BJ (cell line): ENCODE results near the gene POU2F3. TPM values are rescaled to one million over a fixed set of nuclear protein-coding genes. Genes with fewer than 3 reads are reported as not detected.
A peak's percentile ranks its signal among the peaks of the same experiment; 100 is the strongest.

Source experiments
- CTCF ChIA-PET: fragments of 350-600 bp; formaldehyde crosslinking; extraction: SDS; loops from one replicate; lab custom pipeline; 2021; ENCODE audit warnings: antibody characterized with exemption, inconsistent platforms; lab: Yijun Ruan, JAX
- POLR2A ChIA-PET: fragments of 300-600 bp; sonication (Branson Sonifier 250); formaldehyde crosslinking; extraction: SDS; loops from one replicate; lab custom pipeline; 2021; ENCODE audit warnings: antibody characterized with exemption; lab: Charles Lee
- DNase-seq: peaks from one replicate; pipeline ENCODE4 v3.0.0-alpha.2; 2011; ENCODE audit warnings: low read depth
- H3K27me3 ChIP-seq: 2 replicates; pipeline ENCODE4 v1.6.0; 2011; ENCODE audit warnings: low read length; ENCODE audit not compliant: control insufficient read depth, insufficient read depth
- H3K36me3 ChIP-seq: 2 replicates; pipeline ENCODE4 v1.5.1; 2011; ENCODE audit warnings: low read length; ENCODE audit not compliant: control insufficient read depth, insufficient read depth
- H3K4me3 ChIP-seq: 2 replicates; pipeline ENCODE4 v1.5.1; 2011; ENCODE audit warnings: low read depth, mild to moderate bottlenecking, control low read depth, low read length
- polyA plus RNA-seq: library from polyadenylated mRNA; depleted of rRNA; stranded (reverse); fragments of >200 nt; gene quantifications from 2 replicates; pipeline ENCODE4 v1.2.3, GENCODE V29; 2011
- TF ChIP-seq, protein P1 (sequence below): IDR thresholded peaks from 2 replicates; pipeline ENCODE4 v1.5.1; 2011; ENCODE audit warnings: low read depth, mild to moderate bottlenecking, control low read depth, inconsistent platforms, low read length, moderate library complexity; ENCODE audit not compliant: insufficient read depth

The POU2F3 gene
- polyA plus RNA-seq, 1 experiment = 0.06 TPM

DNA sequence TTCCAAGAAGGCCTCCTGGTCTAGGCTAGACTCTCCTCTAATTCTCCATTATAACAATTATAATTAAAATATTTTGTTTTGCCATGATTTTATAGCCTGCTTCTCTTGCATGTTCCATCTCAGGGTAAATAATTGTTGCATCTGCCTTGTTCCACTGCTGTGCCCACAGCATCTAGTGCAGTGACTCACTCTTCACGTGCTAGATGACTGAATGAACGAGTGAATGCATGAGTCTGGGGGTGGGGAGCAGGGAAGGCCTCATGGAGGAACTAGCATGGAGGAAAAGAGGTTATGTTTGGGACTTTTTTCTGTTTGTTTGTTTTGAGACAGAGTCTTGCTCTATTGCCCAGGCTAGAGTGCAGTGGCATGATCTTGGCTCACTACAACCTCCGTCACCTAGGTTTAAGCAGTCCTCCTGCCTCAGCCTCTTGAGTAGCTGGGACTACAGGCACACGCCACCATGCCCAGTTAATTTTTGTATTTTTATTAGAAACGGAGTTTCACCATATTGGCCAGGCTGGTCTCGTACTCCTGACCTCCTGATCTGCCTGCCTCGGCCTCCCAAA lies 34.3 kb upstream of the POU2F3 start:
- Histone ChIP-seq H3K27me3 (no peaks in the 10 kb centered on the region), H3K36me3 (no peaks in the 10 kb centered on the region), H3K4me3 (no peak overlapping the region)
- TF ChIP-seq, protein P1, sequence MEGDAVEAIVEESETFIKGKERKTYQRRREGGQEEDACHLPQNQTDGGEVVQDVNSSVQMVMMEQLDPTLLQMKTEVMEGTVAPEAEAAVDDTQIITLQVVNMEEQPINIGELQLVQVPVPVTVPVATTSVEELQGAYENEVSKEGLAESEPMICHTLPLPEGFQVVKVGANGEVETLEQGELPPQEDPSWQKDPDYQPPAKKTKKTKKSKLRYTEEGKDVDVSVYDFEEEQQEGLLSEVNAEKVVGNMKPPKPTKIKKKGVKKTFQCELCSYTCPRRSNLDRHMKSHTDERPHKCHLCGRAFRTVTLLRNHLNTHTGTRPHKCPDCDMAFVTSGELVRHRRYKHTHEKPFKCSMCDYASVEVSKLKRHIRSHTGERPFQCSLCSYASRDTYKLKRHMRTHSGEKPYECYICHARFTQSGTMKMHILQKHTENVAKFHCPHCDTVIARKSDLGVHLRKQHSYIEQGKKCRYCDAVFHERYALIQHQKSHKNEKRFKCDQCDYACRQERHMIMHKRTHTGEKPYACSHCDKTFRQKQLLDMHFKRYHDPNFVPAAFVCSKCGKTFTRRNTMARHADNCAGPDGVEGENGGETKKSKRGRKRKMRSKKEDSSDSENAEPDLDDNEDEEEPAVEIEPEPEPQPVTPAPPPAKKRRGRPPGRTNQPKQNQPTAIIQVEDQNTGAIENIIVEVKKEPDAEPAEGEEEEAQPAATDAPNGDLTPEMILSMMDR = no peak
- POLR2A ChIA-PET = no interaction called here
- DNase-seq = no peak
- CTCF ChIA-PET = interaction anchor here (0.6 to 1.5 kb wide), 2 partner anchors 11 to 98 kb away, joined by 3 to 6 read pairs; no protein-coding TSS in a partner anchor

DNA sequence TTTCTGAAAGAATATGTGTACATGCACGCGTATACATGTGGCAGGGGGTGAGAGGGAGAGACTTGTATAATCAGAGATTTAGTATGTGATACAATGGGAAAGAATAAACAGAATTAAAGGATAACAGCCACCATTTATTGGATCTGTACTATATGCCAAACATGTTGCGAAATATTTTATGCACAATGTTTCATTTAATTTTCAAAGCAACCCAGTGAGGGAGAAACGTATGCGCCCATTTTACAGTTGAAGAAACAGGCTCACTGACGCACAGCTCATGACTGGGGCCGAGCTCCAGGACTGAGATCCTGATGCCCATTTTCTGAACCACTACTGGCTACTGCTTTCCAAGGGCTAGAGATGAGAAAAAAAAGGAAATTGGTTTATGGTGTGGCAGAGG lies 32.4 kb upstream of the POU2F3 start:
- Histone ChIP-seq H3K4me3 (no peak overlapping the region), H3K36me3 (no peaks in the 10 kb centered on the region), H3K27me3 (no peaks in the 10 kb centered on the region)
- CTCF ChIA-PET = interaction anchor here (1.6 kb wide), 1 partner anchor 22 kb away, joined by 4 read pairs; no protein-coding TSS in a partner anchor
- POLR2A ChIA-PET = no interaction called here
- DNase-seq = no peak
- TF ChIP-seq, protein P1 = no peak

DNA sequence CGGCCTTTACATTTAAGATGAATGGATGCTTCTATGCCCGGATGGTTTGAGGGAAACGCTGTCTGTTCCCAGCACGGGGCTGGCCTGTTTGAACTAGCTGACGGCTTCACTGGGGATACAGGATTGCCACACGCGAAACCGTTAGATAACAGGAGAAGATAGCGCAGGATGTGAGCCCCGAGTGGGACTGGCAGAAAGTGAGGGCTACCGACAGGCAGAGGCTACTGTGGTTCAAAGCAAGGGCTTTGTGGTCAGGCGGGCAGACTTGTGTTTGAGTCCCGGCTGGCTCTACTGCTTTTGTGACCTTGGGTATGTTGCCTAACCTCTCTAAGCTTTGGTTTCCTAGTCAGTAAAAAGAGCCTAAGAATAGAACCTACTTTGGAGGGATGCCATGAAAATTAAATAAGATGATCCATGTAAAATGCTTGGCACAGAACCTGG lies 31.9 kb upstream of the POU2F3 start:
- Histone ChIP-seq H3K4me3 (no peak overlapping the region), H3K27me3 (no peaks in the 10 kb centered on the region), H3K36me3 (no peaks in the 10 kb centered on the region)
- no peak for DNase-seq
- POLR2A ChIA-PET = no interaction called here
- CTCF ChIA-PET = interaction anchor here (1.1 to 1.6 kb wide), 2 partner anchors 21 to 26 kb away, joined by 3 to 4 read pairs; no protein-coding TSS in a partner anchor
- TF ChIP-seq, protein P1 = no peak

DNA sequence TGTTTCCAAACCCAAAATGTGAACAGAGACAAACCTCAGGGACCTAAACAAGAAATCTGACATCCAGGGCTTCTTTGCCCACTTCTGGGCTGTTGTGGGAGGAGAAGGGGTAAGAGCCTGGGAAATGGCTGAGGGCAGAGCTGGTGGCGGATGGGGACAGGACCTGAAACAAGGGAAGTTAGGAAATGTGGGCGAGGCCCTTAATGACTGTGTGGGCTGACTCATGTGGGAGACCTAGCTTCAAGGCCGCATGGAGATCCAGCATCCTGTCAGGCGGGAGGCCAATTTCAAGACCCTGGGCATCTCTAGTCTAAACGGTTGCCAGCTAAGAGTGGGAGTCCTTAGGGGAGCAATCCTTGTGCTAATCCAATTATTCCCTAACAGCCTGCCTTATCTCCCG lies 31.2 kb upstream of the POU2F3 start:
- Histone ChIP-seq H3K4me3 (no peak overlapping the region), H3K27me3 (no peaks in the 10 kb centered on the region), H3K36me3 (no peaks in the 10 kb centered on the region)
- TF ChIP-seq, protein P1 = no peak
- ChIA-PET CTCF (interaction anchor here (1.1 to 1.6 kb wide), 2 partner anchors 21 to 27 kb away, joined by 3 to 4 read pairs; no protein-coding TSS in a partner anchor), POLR2A (no interaction called here)
- no peak for DNase-seq

DNA sequence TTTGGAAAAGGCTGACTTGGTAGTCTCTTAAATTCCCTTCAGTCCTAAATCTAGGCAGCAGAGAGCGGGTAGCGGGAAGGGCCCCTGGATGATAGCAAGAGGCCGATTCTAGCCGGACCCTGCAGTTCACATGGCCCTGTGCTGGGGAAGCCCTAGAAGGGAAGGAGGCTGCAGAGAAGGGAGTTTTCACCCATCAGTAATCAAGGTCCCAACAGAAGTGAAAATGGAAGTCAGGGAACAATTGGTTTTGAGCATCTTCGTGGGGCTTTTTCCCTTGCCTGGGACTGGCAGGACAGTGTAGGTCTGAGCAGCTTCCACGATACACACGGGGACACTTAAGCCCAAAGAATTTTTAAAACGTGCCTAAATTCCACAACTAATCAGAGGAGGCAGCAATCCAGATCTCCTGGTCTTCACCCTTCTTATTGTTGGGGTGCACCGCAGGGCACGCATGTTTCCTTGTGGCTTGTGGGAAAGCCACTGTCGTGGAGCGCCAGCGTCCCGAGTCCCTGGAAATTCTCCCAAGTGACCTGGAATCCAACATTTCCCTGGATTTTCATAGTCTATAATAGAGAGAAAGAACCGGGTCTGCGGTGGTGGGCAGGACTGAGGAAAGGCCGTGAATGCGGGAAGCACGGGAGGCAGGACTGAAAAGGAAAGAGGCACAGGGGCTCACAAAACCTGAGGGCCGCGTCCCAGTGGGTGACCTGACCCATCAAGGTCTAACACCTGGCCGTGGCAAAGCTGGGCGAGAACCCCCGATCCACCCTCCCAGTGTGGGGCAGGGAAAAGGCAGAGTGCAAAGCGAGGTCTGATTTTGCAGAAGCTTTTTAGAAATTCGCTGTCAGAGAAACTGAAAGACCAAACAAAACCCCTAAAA lies 30.0 kb upstream of the POU2F3 start:
- TF ChIP-seq, protein P1 = no peak
- no peak for DNase-seq
- peak overlapping the region; percentile 72 for H3K4me3 ChIP-seq
- ChIA-PET POLR2A (no interaction called here), CTCF (interaction anchor here (0.8 kb wide), 1 partner anchor 35 kb away, joined by 3 read pairs; no protein-coding TSS in a partner anchor)
- peaks cover 1% of the 10 kb centered on the region; the same call in 1 of the 2 replicates for H3K36me3 ChIP-seq
- H3K27me3 ChIP-seq = no peaks in the 10 kb centered on the region
